ENCODE measurements around the gene SMARCD3.
A peak's percentile ranks its signal among the peaks of the same experiment; 100 is the strongest.

SMARCD3 gene

DNA sequence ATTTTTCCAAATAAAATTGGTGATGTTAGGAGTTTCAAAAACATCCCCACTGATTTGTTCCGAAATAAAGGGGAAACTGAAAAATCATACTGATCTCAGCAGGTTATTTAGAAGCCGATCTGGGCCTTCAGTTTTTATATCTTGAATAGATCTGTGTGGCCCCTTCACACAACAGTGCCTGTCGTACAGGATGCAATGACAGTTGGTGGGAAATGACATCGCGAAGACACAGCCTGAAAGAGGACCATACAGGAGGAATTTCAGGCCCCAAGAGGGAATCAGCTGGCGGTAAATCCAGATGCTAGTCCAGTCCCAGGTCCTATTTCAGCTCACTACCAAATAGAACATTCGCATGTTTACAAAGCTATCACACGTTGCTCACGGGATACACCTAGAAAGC lies 41.2 kb downstream of the SMARCD3 start:
- no peak overlapping the region for H3K27ac ChIP-seq
- no peak for TF ChIP-seq CTCF (IDR thresholded peaks at IDR 0.05)
- TF ChIP-seq ZFX (IDR thresholded peaks at IDR 0.05; ENCODE audit: borderline replicate concordance), result no peak

DNA sequence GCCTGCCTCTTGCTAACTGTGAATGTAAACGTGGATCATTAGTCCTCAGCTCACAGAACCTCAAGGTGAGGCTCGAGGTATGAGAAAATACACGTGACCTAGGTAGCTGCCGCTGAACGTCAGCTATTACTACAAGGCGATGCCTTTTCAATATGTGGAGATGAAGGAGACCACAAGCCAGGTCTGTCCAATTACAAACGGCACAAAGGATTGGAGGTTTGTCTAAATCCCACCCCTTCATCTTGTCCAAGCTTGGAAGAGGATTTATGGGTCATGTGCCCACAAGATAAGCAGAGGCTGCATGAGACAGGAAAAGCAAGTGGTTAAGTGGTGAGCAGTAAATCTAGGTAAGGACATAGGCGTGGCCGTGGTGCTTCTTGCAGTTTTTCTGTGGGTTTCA lies 41.6 kb downstream of the SMARCD3 start:
- TF ChIP-seq ZFX (IDR thresholded peaks at IDR 0.05; ENCODE audit: borderline replicate concordance) (no peak), CTCF (IDR thresholded peaks at IDR 0.05) (no peak)
- no peak overlapping the region for H3K27ac ChIP-seq

DNA sequence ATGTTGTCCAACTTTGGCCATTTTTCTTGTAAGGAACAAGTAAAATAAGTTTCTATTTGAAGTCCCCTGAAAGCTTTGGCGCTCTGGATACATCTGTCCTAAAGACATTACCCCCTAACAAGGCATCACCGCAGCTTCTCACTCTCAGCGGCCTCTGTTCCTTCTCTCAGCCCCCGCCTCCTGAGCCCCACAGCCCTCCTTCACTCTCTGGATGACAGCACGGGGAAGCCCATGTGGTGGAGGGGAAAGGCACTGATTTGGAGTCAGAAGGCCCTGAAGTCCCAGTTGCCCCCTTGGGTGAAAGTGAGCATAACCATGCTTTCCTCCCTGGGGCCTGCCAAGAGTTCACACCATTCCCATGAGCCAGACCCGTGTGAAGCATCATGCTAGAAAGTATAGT lies 42.8 kb downstream of the SMARCD3 start:
- no peak for TF ChIP-seq ZFX (IDR thresholded peaks at IDR 0.05; ENCODE audit: borderline replicate concordance)
- no peak for TF ChIP-seq CTCF (IDR thresholded peaks at IDR 0.05)
- no peak overlapping the region for H3K27ac ChIP-seq

DNA sequence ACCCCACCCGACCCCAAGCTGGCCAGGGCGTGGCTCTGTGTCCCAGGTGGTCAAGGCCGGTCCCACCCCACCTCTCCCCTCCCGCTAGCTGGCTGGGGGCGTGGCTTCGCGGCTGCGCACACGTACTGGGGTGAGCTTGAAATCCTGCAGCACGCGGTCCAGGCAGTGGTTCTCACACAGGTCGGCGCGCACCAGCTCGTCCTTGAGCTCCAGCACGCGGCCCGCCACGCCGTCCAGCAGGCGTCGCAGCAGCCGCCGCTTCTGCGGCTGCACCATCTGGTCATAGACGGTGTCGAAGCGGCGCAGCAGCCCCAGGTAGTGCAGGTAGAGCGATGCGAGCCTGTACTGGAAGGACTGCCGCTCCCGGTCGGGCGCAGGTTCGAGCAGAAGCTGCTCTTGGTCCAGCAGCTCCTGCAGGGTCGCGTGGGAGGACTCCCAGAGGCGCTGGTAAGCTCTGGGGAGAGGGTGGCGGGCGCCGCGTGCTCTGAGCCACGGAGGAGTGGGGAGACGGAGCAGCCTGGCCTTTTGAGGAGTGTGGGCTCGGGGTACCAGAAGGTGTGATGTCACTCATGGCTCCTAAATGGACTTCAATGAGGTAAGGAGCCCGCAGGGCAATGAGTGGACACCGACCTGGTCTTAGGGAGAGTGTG lies 44.0 kb downstream of the SMARCD3 start:
- TF ChIP-seq ZFX (IDR thresholded peaks at IDR 0.05; ENCODE audit: borderline replicate concordance) (no peak), CTCF (IDR thresholded peaks at IDR 0.05) (peak; percentile 87)
- H3K27ac ChIP-seq, result no peak overlapping the region

DNA sequence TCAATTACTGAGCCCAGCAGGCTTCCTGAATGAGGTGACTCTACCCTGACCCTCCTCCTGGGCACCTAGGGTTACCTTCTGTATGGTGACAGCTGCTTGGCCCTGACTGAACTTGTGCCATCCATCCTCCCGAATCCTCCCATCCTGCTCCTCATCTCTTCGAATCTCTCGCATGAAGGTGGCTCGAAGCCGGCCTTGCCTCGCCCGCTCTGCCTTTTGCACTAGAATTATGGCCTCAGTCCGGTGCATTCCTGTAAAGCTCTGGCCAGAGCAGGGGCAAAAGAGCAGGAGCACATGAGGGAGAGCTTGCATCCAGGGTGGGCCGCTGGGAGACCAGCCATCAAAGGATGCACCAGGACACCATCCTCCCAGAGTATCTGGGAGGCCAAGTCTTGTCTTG lies 45.7 kb downstream of the SMARCD3 start:
- TF ChIP-seq CTCF (IDR thresholded peaks at IDR 0.05) (no peak), ZFX (IDR thresholded peaks at IDR 0.05; ENCODE audit: borderline replicate concordance) (no peak)
- no peak overlapping the region for H3K27ac ChIP-seq

- no peak overlapping the region for H3K27ac ChIP-seq
- no peak for TF ChIP-seq ZFX (IDR thresholded peaks at IDR 0.05; ENCODE audit: borderline replicate concordance)
- TF ChIP-seq CTCF (IDR thresholded peaks at IDR 0.05), result no peak
These were observed 46.7 kb downstream of the SMARCD3 start for GRCh38 chr7:151201751-151202150.

- no peak overlapping the region for H3K27ac ChIP-seq
- no peak for TF ChIP-seq ZFX (IDR thresholded peaks at IDR 0.05; ENCODE audit: borderline replicate concordance)
- TF ChIP-seq CTCF (IDR thresholded peaks at IDR 0.05), result no peak
These were observed 47.1 kb downstream of the SMARCD3 start for GRCh38 chr7:151201344-151201743.

All from 22Rv1 (cell line).